OCI-LY1 (cell line): ENCODE measurements around the gene COLQ.

Experiments
- CTCF ChIP-seq: fragments of 200-600 bp; sonication (generic), shearing (Covaris generic); IDR thresholded peaks from 2 replicates; pipeline ENCODE4 v1.5.1; 2017; ENCODE audit warnings: mild to moderate bottlenecking, antibody characterized with exemption, low read length, moderate library complexity, mixed read lengths
- EZH2 ChIP-seq: fragments of 200-600 bp; sonication (generic), shearing (Covaris generic); IDR thresholded peaks from 2 replicates; pipeline ENCODE4 v1.8.0; 2017; ENCODE audit warnings: borderline replicate concordance, mixed run types, mild to moderate bottlenecking, antibody characterized with exemption, low read length, moderate library complexity, mixed read lengths

GRCh38 chr3:15451216-15452113 lies 70.0 kb downstream of the COLQ start:
- no peak for TF ChIP-seq CTCF
- no peak for TF ChIP-seq EZH2
